Activated CD4-positive, alpha-beta T cell treated with anti-CD3 and anti-CD28 coated beads for 24 hours (primary cell): ENCODE results near the gene ESYT3.
"Not testable (repeated sequence)": the region's sequence is repeated elsewhere in the genome, so short reads cannot be mapped to it uniquely, and the experiment has no call there.

Experiments
- DNase-seq, 2 donors: peaks; one replicate each; pipeline ENCODE4 v3.0.0-alpha.2; 2020; ENCODE audit warnings: low read depth in 2 of 2

ESYT3 gene

GRCh38 chr3:138461896-138462295 is 27.5 kb downstream of the ESYT3 start:
- no peak for DNase-seq

GRCh38 chr3:138463724-138464490 is 29.5 kb downstream of the ESYT3 start:
- DNase-seq, result no peak

- DNase-seq, result no peak
Measured at GRCh38 chr3:138464491-138464860, 30.1 kb downstream of the ESYT3 start.

DNA sequence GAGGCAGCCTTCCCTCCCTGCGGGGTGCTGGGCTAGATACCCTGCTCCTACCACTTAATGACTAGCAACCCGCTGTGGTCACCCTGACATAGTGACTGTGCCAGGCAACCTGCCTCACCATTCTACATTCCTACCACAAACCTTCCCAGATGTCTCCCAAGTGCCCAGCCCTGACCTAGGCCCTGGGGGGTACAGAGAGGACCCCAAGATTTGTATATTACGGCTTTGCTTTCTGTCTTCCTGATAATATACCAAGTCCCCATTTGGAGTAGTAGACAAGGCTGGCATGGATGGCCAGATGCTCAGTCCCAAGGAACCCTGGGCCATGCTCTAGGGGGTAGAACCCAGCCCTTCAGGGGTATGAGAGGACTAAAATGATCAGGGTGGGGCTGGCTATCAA is 31.0 kb downstream of the ESYT3 start:
- DNase-seq, result no peak

- DNase-seq, result no peak
Measured at GRCh38 chr3:138465925-138466324, 31.5 kb downstream of the ESYT3 start.

DNA sequence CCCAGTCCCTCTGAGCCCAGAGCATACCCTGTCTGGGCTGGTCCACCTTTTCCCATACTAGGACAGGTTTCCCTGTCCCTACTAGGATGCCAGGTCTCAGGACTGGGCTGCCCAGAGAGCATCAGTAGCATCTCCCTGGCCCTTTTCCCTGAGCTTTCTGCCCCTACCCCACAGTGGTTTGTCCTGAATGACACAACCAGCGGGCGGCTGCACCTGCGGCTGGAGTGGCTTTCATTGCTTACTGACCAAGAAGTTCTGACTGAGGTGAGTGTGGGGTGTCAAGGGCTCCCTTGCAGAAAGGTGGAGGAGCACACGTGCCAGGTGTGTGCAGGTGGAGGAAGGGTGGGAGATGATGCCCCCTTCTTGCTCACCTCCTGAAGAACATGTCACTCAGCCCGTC is 33.5 kb downstream of the ESYT3 start:
- DNase-seq, result no peak

- no peak for DNase-seq
Measured at GRCh38 chr3:138468451-138468850, 34.0 kb downstream of the ESYT3 start.

DNA sequence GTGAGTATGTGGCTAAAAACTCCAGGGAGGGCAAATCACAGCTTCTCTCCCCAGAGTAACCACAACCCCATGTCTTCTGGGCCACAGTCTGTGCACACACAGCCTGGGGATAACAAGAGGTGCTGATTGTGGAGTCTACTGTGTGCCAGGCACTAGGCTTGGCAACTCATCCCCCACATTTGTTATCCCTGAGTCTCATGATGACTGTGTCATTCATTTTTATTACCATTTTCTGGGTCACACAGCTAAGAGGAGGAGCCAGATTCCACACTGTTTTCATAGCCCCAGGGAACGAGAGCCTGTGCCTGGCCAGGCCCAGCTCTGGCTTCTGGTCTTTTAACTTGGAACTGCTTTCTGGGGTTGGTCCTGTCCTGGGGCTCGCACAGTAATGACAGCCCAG is 34.5 kb downstream of the ESYT3 start:
- no peak for DNase-seq

- no peak for DNase-seq
Measured at GRCh38 chr3:138469874-138470273, 35.5 kb downstream of the ESYT3 start.

DNA sequence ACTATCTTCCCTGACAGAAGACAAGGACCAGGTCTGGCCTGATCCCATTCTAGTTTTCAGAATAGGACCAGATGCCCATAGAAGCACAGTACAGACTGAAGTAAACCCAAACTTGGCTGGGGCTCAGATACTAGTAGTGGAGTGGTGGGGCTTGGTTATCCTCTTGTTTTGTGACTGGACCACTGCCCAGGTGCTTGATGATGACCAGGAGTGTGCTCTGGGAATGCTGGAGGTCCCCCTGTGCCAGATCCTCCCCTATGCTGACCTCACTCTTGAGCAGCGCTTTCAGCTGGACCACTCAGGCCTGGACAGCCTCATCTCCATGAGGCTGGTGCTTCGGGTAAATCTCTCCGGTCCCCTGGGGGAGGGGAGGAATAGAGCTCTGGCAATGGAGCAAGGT is 36.3 kb downstream of the ESYT3 start:
- no peak for DNase-seq

DNA sequence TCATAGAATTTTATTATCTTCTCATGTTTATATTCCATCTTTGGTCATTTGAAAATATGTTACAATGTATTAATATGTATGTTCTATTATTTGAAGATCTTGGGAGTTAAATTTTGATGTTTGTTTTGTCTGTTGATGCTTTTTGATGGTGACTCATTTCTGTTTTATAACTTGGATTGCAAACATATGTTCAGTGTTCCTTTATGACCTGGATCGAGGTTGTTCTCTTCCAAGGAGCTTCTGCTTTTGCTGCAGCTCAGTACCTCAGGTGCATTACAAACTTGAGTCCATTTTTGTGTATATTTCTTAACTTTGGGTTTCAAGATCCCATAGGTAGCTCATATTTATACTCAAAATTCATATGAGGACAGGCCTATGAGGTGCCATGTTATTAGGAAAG is 37.1 kb downstream of the ESYT3 start:
- no peak for DNase-seq

GRCh38 chr3:138472141-138472825 is 37.9 kb downstream of the ESYT3 start:
- no peak for DNase-seq

GRCh38 chr3:138473391-138473790 is 39.0 kb downstream of the ESYT3 start:
- DNase-seq, result no peak

DNA sequence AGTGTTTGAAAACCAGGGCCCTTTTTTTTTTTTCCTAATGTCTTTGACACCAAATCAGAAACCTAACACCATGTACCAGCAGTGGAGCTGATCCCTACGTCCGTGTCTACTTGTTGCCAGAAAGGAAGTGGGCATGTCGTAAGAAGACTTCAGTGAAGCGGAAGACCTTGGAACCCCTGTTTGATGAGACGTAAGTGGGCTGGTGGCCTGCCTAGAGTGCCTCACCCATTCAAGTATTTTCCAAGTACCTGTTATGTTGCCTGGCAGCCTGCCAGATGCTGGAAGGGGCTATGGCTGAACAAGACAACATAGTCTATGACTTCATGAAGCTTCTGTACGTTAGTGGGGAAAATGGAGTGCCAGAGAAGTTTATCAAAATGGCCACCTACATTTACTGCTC is 39.7 kb downstream of the ESYT3 start:
- no peak for DNase-seq

GRCh38 chr3:138476526-138476925 is 42.1 kb downstream of the ESYT3 start:
- no peak for DNase-seq

GRCh38 chr3:138477120-138477519 is 42.7 kb downstream of the ESYT3 start:
- DNase-seq, result no peak

- no peak for DNase-seq
Measured at GRCh38 chr3:138477801-138478200, 43.4 kb downstream of the ESYT3 start.

DNA sequence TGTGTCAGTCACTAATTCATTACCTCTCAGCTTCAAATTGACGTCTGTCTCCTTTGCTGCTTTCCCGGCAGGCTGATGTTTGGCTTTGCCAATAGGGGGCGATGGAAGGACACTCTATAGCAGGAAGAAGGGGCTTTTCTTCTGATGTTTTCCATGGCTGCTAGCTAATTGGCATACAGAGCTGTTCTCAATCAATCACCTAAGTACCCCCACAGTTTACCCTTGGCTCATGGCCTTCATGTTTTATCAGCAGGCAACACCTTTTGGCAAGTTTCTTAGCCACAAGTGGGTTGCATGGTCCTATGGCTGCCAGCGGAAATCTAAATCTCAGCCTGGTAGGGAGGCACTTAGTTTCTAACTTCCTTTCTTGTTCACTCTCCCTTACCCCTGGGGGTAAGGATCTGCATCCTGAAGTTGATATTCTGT is 45.0 kb downstream of the ESYT3 start:
- no peak for DNase-seq

- not testable (repeated sequence) for DNase-seq
Measured at GRCh38 chr3:138484672-138485071, 50.3 kb downstream of the ESYT3 start.

GRCh38 chr3:138486580-138486979 is 52.2 kb downstream of the ESYT3 start:
- not testable (repeated sequence) for DNase-seq

GRCh38 chr3:138491971-138492370 is 57.6 kb downstream of the ESYT3 start:
- no peak for DNase-seq

DNA sequence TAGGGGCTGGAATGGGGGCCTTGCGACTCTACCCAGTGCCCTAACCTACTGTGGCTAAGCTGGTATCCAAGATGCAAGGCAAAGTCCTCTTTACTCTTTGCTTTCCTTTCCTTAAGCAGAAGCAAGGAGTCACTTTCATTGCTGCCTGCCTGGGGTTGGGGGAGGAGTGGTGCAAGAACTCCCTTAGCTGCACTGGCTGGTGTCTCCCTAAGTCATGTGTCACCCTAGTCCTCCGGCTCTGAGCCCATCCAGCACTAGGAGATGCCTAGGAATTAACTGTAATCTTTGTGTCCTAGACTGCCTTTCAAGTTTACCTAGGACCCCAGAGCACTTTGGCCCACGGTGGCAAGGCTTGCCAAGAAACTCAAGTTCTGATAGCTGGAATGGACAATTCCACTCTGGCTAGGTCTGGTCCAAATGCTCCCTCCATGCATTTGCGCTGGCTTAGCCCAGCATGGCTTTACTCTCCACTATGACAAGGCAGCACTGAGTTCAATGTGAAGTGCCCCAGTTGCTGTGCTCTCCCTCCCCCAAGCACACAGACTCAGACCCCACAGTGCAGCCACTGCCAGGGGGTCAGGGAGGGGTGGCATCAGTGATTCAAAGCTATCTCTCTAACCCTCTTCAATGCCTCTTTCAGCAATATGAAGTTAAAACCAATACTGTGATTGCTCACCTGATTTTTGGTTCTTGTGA is 58.7 kb downstream of the ESYT3 start:
- no peak for DNase-seq
